BLaER1 treated with 17β-estradiol and CSF1 and Interleukin-3, amounts not matched to agents 10 nM and 100 nM (cell line): ENCODE data around the gene GUCA1C.

Experiments used
- H3K27ac ChIP-seq, 11 experiments: shearing (Covaris generic); formaldehyde crosslinking; 2 replicates each; pipeline ENCODE4 v1.8.1; 2022
- H3K27me3 ChIP-seq, 11 experiments: shearing (Covaris generic); formaldehyde crosslinking; 2 replicates each; pipeline ENCODE4 v1.8.1; 2022
- H3K36me3 ChIP-seq, 11 experiments: shearing (Covaris generic); formaldehyde crosslinking; 2 replicates each; pipeline ENCODE4 v1.8.1; 2022
- H3K4me1 ChIP-seq, 10 experiments: shearing (Covaris generic); formaldehyde crosslinking; 2 replicates each; pipeline ENCODE4 v1.8.1; 2022
- H3K4me2 ChIP-seq, 11 experiments: shearing (Covaris generic); formaldehyde crosslinking; 2 replicates each; pipeline ENCODE4 v1.8.1; 2022
- H3K4me3 ChIP-seq, 10 experiments: shearing (Covaris generic); formaldehyde crosslinking; 2 replicates each; pipeline ENCODE4 v1.8.1; 2022
- H3K9ac ChIP-seq, 11 experiments: shearing (Covaris generic); formaldehyde crosslinking; 2 replicates each; pipeline ENCODE4 v1.8.1; 2022
- H3K9me3 ChIP-seq, 11 experiments: shearing (Covaris generic); formaldehyde crosslinking; replicated peaks in 1 of 11; 2 replicates each; pipeline ENCODE4 v1.8.1; 2022
- H4K20me1 ChIP-seq, 11 experiments: shearing (Covaris generic); formaldehyde crosslinking; 2 replicates each; pipeline ENCODE4 v1.8.1; 2022
- Cebpa-rat ChIP-seq, 11 experiments: shearing (Covaris generic); IDR thresholded peaks; 2 replicates each; pipeline ENCODE4 v1.8.1; 2022

Gene GUCA1C

GRCh38 chr3:108882762-108883161 is 70.9 kb downstream of the GUCA1C start:
- H4K20me1 ChIP-seq = no peaks in the 10 kb centered on the region
- no peak for TF ChIP-seq Cebpa-rat (IDR thresholded peaks at IDR 0.05)
- H3K4me2 ChIP-seq = no peak overlapping the region
- no peaks in the 10 kb centered on the region for H3K9me3 ChIP-seq
- no peak overlapping the region for H3K4me3 ChIP-seq
- H3K27ac ChIP-seq = no peak overlapping the region
- H3K27me3 ChIP-seq = no peaks in the 10 kb centered on the region
- no peak overlapping the region for H3K9ac ChIP-seq
- H3K36me3 ChIP-seq = no peaks in the 10 kb centered on the region
- H3K4me1 ChIP-seq = no peaks in the 10 kb centered on the region

GRCh38 chr3:108879915-108880314 is 73.8 kb downstream of the GUCA1C start:
- Histone ChIP-seq H3K4me1 (no peaks in the 10 kb centered on the region), H4K20me1 (no peaks in the 10 kb centered on the region), H3K4me2 (no peak overlapping the region), H3K4me3 (no peak overlapping the region), H3K27ac (no peak overlapping the region), H3K9me3 (no peaks in the 10 kb centered on the region), H3K9ac (no peak overlapping the region), H3K27me3 (no peaks in the 10 kb centered on the region), H3K36me3 (no peaks in the 10 kb centered on the region)
- TF ChIP-seq Cebpa-rat (IDR thresholded peaks at IDR 0.05) = no peak

GRCh38 chr3:108877901-108878300 is 75.8 kb downstream of the GUCA1C start:
- Histone ChIP-seq H3K4me2 (no peak overlapping the region), H3K9ac (no peak overlapping the region), H3K36me3 (no peaks in the 10 kb centered on the region), H3K27me3 (no peaks in the 10 kb centered on the region), H3K4me1 (no peaks in the 10 kb centered on the region), H3K9me3 (no peaks in the 10 kb centered on the region), H3K27ac (no peak overlapping the region), H3K4me3 (no peak overlapping the region), H4K20me1 (no peaks in the 10 kb centered on the region)
- no peak for TF ChIP-seq Cebpa-rat (IDR thresholded peaks at IDR 0.05)

- Histone ChIP-seq H3K4me1 (no peaks in the 10 kb centered on the region), H3K36me3 (no peaks in the 10 kb centered on the region), H3K27ac (no peak overlapping the region), H3K4me2 (no peak overlapping the region), H3K4me3 (no peak overlapping the region), H4K20me1 (no peaks in the 10 kb centered on the region), H3K9me3 (no peaks in the 10 kb centered on the region), H3K27me3 (no peaks in the 10 kb centered on the region), H3K9ac (no peak overlapping the region)
- TF ChIP-seq Cebpa-rat (IDR thresholded peaks at IDR 0.05) = no peak
Measured at GRCh38 chr3:108863799-108864135, 89.9 kb downstream of the GUCA1C start.

GRCh38 chr3:108862865-108863798 is 90.5 kb downstream of the GUCA1C start:
- H3K36me3 ChIP-seq = no peaks in the 10 kb centered on the region
- no peak for TF ChIP-seq Cebpa-rat (IDR thresholded peaks at IDR 0.05)
- H4K20me1 ChIP-seq = no peaks in the 10 kb centered on the region
- H3K9ac ChIP-seq = no peak overlapping the region
- no peaks in the 10 kb centered on the region for H3K4me1 ChIP-seq
- H3K4me2 ChIP-seq = no peak overlapping the region
- no peak overlapping the region for H3K4me3 ChIP-seq
- H3K27ac ChIP-seq = no peak overlapping the region
- H3K9me3 ChIP-seq = no peaks in the 10 kb centered on the region
- no peaks in the 10 kb centered on the region for H3K27me3 ChIP-seq

- TF ChIP-seq Cebpa-rat (IDR thresholded peaks at IDR 0.05) = no peak
- Histone ChIP-seq H4K20me1 (no peaks in the 10 kb centered on the region), H3K4me3 (no peak overlapping the region), H3K4me2 (no peak overlapping the region), H3K9me3 (no peaks in the 10 kb centered on the region), H3K9ac (no peak overlapping the region), H3K36me3 (no peaks in the 10 kb centered on the region), H3K27ac (no peak overlapping the region), H3K4me1 (no peaks in the 10 kb centered on the region), H3K27me3 (no peaks in the 10 kb centered on the region)
Measured at GRCh38 chr3:108861401-108861800, 92.3 kb downstream of the GUCA1C start.
